BE2C (cell line): ENCODE measurements around the gene KAT14. TPM values are rescaled to one million over a fixed set of nuclear protein-coding genes. Genes with fewer than 3 reads are reported as not detected.
A peak's percentile ranks its signal among the peaks of the same experiment; 100 is the strongest.
"Not testable (repeated sequence)": the region's sequence is repeated elsewhere in the genome, so short reads cannot be mapped to it uniquely, and the experiment has no call there.

Experiments
- DNase-seq: peaks from one replicate; pipeline ENCODE4 v3.0.0-alpha.2; 2020
- H3K27me3 ChIP-seq: fragments of 250-450 bp; sonication (Bioruptor Pico); 2 replicates; pipeline ENCODE4 v1.5.1; 2020; ENCODE audit warnings: mild to moderate bottlenecking
- H3K36me3 ChIP-seq: fragments of 250-450 bp; sonication (Bioruptor Pico); 2 replicates; pipeline ENCODE4 v1.5.1; 2020; ENCODE audit warnings: mild to moderate bottlenecking
- H3K4me1 ChIP-seq: fragments of 250-450 bp; sonication (Bioruptor Pico); 2 replicates; pipeline ENCODE4 v1.5.1; 2020
- H3K4me3 ChIP-seq: 2 replicates; pipeline ENCODE4 v1.5.1; 2011; ENCODE audit warnings: low read depth, low read length
- H3K9me3 ChIP-seq: fragments of 250-450 bp; sonication (Bioruptor Pico); 2 replicates; pipeline ENCODE4 v1.5.1; 2020
- CTCF ChIP-seq: IDR thresholded peaks from 2 replicates; pipeline ENCODE4 v1.5.1; 2012; ENCODE audit warnings: mild to moderate bottlenecking, low read depth, low read length
- polyA plus RNA-seq: library from polyadenylated mRNA; unstranded; fragments of >200 nt; gene quantifications from one replicate; pipeline ENCODE4 v1.2.1, GENCODE V29; 2012; ENCODE audit warnings: low read depth, missing spikeins; ENCODE audit not compliant: insufficient read length, insufficient read depth

KAT14 gene
- polyA plus RNA-seq: 22.9 TPM

GRCh38 chr20:18137412-18138265, at the start of gene KAT14, which contains the start of gene PET117:
TSS of gene KAT14 (plus strand) at chr20:18137863. CDS start at chr20:18142661, 4,798 bp downstream.
TSS of gene PET117 (plus strand) at chr20:18137863. CDS start at chr20:18137956, 93 bp downstream.
- H3K9me3 ChIP-seq: no peaks in the 10 kb centered on the region
- H3K4me3 ChIP-seq: peak within 1 kb of the TSS; percentile 97
- H3K27me3 ChIP-seq: no peaks in the 10 kb centered on the region
- DNase-seq: peak; percentile 90
- no peak for TF ChIP-seq CTCF
- H3K36me3 ChIP-seq: peaks cover 10% of the 10 kb centered on the region
- 0 out of 2 replicates have a peak, but pooled peaks cover 3% of the 10 kb centered on the region for H3K4me1 ChIP-seq

- peaks cover 21% of the 10 kb centered on the region for H3K27me3 ChIP-seq
- H3K9me3 ChIP-seq, H3K4me3 ChIP-seq, H3K36me3 ChIP-seq, H3K4me1 ChIP-seq, DNase-seq: not testable (repeated sequence)
These were observed 49.4 kb upstream of the KAT14 start for GRCh38 chr20:18088298-18088697.

- not testable (repeated sequence) for DNase-seq, H3K9me3 ChIP-seq
These were observed 48.8 kb upstream of the KAT14 start for GRCh38 chr20:18088841-18089240.

GRCh38 chr20:18090044-18090443, 47.6 kb upstream of the KAT14 start:
- Histone ChIP-seq H3K4me1 (no peaks in the 10 kb centered on the region), H3K27me3 (peaks cover 35% of the 10 kb centered on the region), H3K9me3 (no peaks in the 10 kb centered on the region), H3K36me3 (no peaks in the 10 kb centered on the region), H3K4me3 (no peak overlapping the region)
- no peak for DNase-seq
- no peak for TF ChIP-seq CTCF

More at GRCh38 chr20:18088841-18089240, 48.8 kb upstream of the KAT14 start:
- not testable (repeated sequence) for H3K4me3 ChIP-seq, H3K36me3 ChIP-seq, H3K4me1 ChIP-seq
- peaks cover 26% of the 10 kb centered on the region for H3K27me3 ChIP-seq

- Histone ChIP-seq H3K4me1 (no peaks in the 10 kb centered on the region), H3K27me3 (peaks cover 35% of the 10 kb centered on the region), H3K36me3 (no peaks in the 10 kb centered on the region), H3K4me3 (no peak overlapping the region), H3K9me3 (no peaks in the 10 kb centered on the region)
- no peak for TF ChIP-seq CTCF
- no peak for DNase-seq
These were observed 47.2 kb upstream of the KAT14 start for GRCh38 chr20:18090477-18090876.

GRCh38 chr20:18091623-18092022, 46.0 kb upstream of the KAT14 start:
- H3K9me3 ChIP-seq: no peaks in the 10 kb centered on the region
- H3K27me3 ChIP-seq: peaks cover 35% of the 10 kb centered on the region
- no peak for TF ChIP-seq CTCF
- H3K4me3 ChIP-seq: no peak overlapping the region
- H3K36me3 ChIP-seq: no peaks in the 10 kb centered on the region
- DNase-seq: no peak
- no peaks in the 10 kb centered on the region for H3K4me1 ChIP-seq

GRCh38 chr20:18092890-18093289, 44.8 kb upstream of the KAT14 start:
- no peak for TF ChIP-seq CTCF
- no peak for DNase-seq
- Histone ChIP-seq H3K9me3 (no peaks in the 10 kb centered on the region), H3K36me3 (no peaks in the 10 kb centered on the region), H3K4me1 (no peaks in the 10 kb centered on the region), H3K4me3 (no peak overlapping the region), H3K27me3 (peaks cover 35% of the 10 kb centered on the region)
